Measurements from ENCODE around the gene FBXO47. TPM values are rescaled to one million over a fixed set of nuclear protein-coding genes. Genes with fewer than 3 reads are reported as not detected.

The FBXO47 gene
- total and polyA plus RNA-seq, 2 donors from 2014 or later, result not detected

GRCh38 chr17:38996660-38997337 lies 29.6 kb upstream of the FBXO47 start:
- H3K27me3 ChIP-seq (ENCODE audit: control insufficient read depth, insufficient read depth, low read length), result no peaks in the 10 kb centered on the region
- no peak overlapping the region for H3K9ac ChIP-seq (ENCODE audit: low read length in 3 of 3)
- DNase-seq (no peak), FAIRE-seq (no peak)
- no peak overlapping the region for H3K27ac ChIP-seq (ENCODE audit: low read depth in 2 of 2, low read length in 2 of 2)
- intact Hi-C loops (cut with DNase I), result no loop called here
- peaks cover 0 to 1% (median 0%) of the 10 kb centered on the region in 3 donors for H3K4me1 ChIP-seq (ENCODE audit: control insufficient read depth in 2 of 3, insufficient read depth in 2 of 3, low read depth in 1 of 3, low read length in 3 of 3)
- H3K9me3 ChIP-seq (ENCODE audit: control insufficient read depth in 2 of 3, insufficient read depth in 1 of 3, low read length in 3 of 3), result peaks cover 0 to 7% (median 0%) of the 10 kb centered on the region in 3 donors
- no peaks in the 10 kb centered on the region for H3K36me3 ChIP-seq (ENCODE audit: control insufficient read depth in 2 of 3, insufficient read depth in 3 of 3, low read length in 3 of 3)
- no peak overlapping the region for H3K4me3 ChIP-seq (ENCODE audit: low read length in 3 of 3)
- TF ChIP-seq CTCF (IDR thresholded peaks at IDR 0.05; ENCODE audit: borderline replicate concordance, extremely low read depth, insufficient read depth), result no peak

GRCh38 chr17:38994026-38994425 lies 26.8 kb upstream of the FBXO47 start:
- Histone ChIP-seq H3K27ac (ENCODE audit: low read depth in 2 of 2, low read length in 2 of 2) (no peak overlapping the region), H3K4me3 (ENCODE audit: low read length in 3 of 3) (no peak overlapping the region), H3K4me1 (ENCODE audit: control insufficient read depth in 2 of 3, insufficient read depth in 2 of 3, low read depth in 1 of 3, low read length in 3 of 3) (no peaks in the 10 kb centered on the region), H3K36me3 (ENCODE audit: control insufficient read depth in 2 of 3, insufficient read depth in 3 of 3, low read length in 3 of 3) (no peaks in the 10 kb centered on the region), H3K27me3 (ENCODE audit: control insufficient read depth, insufficient read depth, low read length) (no peaks in the 10 kb centered on the region), H3K9me3 (ENCODE audit: control insufficient read depth in 2 of 3, insufficient read depth in 1 of 3, low read length in 3 of 3) (peaks cover 0 to 7% (median 0%) of the 10 kb centered on the region in 3 donors), H3K9ac (ENCODE audit: low read length in 3 of 3) (no peak overlapping the region)
- TF ChIP-seq CTCF (IDR thresholded peaks at IDR 0.05; ENCODE audit: borderline replicate concordance, extremely low read depth, insufficient read depth), result no peak
- intact Hi-C loops (cut with DNase I), result no loop called here
- FAIRE-seq, result no peak
- no peak for DNase-seq

- no peak for TF ChIP-seq CTCF (IDR thresholded peaks at IDR 0.05; ENCODE audit: borderline replicate concordance, extremely low read depth, insufficient read depth)
- Histone ChIP-seq H3K9me3 (ENCODE audit: control insufficient read depth in 2 of 3, insufficient read depth in 1 of 3, low read length in 3 of 3) (no peaks in the 10 kb centered on the region), H3K27me3 (ENCODE audit: control insufficient read depth, insufficient read depth, low read length) (no peaks in the 10 kb centered on the region), H3K27ac (ENCODE audit: low read depth in 2 of 2, low read length in 2 of 2) (no peak overlapping the region), H3K4me3 (ENCODE audit: low read length in 3 of 3) (no peak overlapping the region), H3K36me3 (ENCODE audit: control insufficient read depth in 2 of 3, insufficient read depth in 3 of 3, low read length in 3 of 3) (no peaks in the 10 kb centered on the region), H3K4me1 (ENCODE audit: control insufficient read depth in 2 of 3, insufficient read depth in 2 of 3, low read depth in 1 of 3, low read length in 3 of 3) (no peaks in the 10 kb centered on the region), H3K9ac (ENCODE audit: low read length in 3 of 3) (no peak overlapping the region)
- DNase-seq (no peak), FAIRE-seq (no peak)
- intact Hi-C loops (cut with DNase I), result loop anchor here (10.0 kb wide), 1 partner anchor 170 kb away; the partner anchor contains the start of gene PLXDC1
These were observed 17.5 kb upstream of the FBXO47 start for GRCh38 chr17:38984666-38985065.
